Myocyte (in vitro differentiated cells): ENCODE results near the gene PEX19. TPM values are rescaled to one million over a fixed set of nuclear protein-coding genes. Genes with fewer than 3 reads are reported as not detected.
A peak's percentile ranks its signal among the peaks of the same experiment; 100 is the strongest.
"Not testable (repeated sequence)": the region's sequence is repeated elsewhere in the genome, so short reads cannot be mapped to it uniquely, and the experiment has no call there.

Experiments used
- DNase-seq: peaks from one replicate; pipeline ENCODE4 v3.0.0-alpha.2; 2012; ENCODE audit warnings: low read depth
- polyA plus RNA-seq: library from polyadenylated mRNA; unstranded; fragments of >200 nt; gene quantifications from one replicate; pipeline ENCODE4 v1.2.1, GENCODE V29; 2012; ENCODE audit warnings: missing spikeins
- total RNA-seq: library from RNA; depleted of rRNA; stranded (reverse); fragments of >200 nt; gene quantifications from 2 replicates; pipeline ENCODE4 v1.2.3, GENCODE V29; 2014

PEX19 gene, protein sequence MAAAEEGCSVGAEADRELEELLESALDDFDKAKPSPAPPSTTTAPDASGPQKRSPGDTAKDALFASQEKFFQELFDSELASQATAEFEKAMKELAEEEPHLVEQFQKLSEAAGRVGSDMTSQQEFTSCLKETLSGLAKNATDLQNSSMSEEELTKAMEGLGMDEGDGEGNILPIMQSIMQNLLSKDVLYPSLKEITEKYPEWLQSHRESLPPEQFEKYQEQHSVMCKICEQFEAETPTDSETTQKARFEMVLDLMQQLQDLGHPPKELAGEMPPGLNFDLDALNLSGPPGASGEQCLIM
- 67.5 and 85.1 TPM in 2 replicates for total RNA-seq
- polyA plus RNA-seq, result 73.9 TPM

- DNase-seq, result peak; percentile 92
Observed at GRCh38 chr1:160284782-160285344, at the start of gene PEX19. PEX19 (minus strand) TSS chr1:160285133; CDS start chr1:160285124, 9 bp downstream.

- no peak for DNase-seq
Observed at GRCh38 chr1:160332516-160332915, 47.6 kb upstream of the PEX19 start.

GRCh38 chr1:160330119-160330518, 45.2 kb upstream of the PEX19 start:
- DNase-seq, result no peak

DNA sequence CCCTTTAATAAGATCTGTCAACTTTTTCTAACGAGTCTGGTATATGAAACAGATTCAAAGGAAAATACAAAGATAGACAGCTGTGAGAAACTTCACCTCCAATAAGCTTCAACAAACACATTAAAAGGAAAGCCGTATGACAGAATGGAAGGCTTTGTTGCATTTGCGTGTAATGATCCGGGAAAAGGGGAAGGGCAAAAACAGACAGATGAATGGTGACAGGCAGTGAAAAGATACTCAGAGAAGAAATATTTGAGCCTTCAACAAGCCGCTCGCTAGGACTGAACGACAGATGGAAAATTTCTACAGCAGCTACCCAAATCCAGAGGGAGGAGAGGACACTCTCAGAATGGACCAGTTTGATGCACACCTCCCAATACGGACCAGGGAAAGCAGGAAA, 43.3 kb upstream of the PEX19 start:
- no peak for DNase-seq

DNA sequence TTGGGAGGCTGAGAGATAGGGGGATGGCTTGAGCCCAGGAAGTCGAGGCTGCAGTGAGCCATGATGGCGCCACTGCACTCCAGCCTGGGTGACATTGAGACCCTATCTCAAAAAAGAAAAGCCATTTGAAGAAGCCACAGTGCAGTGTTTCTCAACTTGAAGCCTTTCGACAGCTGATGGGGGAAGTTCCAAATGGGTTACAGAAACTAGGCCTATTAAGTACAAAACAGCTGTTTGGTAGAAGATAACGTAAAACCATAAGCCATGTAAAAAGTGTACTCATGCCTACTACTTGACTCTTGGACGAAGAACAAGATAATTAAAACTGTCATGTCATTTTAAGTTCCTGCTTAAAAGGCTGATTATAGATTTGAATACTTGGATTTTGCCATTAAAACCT, 41.5 kb upstream of the PEX19 start:
- peak; percentile 65 for DNase-seq

DNA sequence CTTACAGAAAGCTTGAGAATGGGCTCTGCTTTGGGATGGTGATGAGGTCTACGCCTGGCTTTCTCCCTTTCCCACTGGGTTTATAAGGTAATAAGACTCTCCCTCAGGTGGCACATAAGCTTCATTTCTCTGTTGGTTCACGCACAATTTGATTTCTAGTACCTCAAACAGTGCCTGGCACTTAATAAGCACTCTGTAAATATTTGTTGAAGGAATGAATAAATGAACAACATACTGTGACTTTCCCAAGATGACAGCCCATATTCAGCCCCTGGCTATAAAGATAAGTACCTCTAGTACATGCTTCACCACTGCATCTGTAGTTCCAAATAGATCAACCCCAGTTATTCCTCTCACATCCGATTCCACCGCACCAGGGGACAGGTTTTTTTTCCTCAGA, 40.3 kb upstream of the PEX19 start:
- DNase-seq, result no peak

GRCh38 chr1:160322831-160323230, 37.9 kb upstream of the PEX19 start:
- no peak for DNase-seq

GRCh38 chr1:160315359-160315758, 30.4 kb upstream of the PEX19 start:
- no peak for DNase-seq

DNA sequence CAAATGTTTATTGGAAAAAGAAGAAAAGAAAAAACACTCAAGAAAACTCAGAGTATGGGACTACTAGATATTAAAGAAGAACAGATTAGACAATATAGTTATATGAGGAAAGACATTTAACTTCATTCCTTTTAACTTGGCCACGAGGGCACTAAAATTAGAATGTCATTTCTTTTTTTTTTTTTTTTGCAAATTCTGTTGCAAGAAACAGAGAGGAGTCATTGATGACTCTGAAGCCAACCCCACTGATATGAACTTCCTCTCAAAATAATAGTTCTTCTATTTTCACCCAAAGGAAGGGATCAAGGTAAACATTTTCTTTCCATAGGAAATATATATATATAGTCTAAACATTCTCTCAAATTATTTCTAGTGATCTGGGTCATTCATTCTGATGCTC, 24.6 kb upstream of the PEX19 start:
- DNase-seq, result no peak

DNA sequence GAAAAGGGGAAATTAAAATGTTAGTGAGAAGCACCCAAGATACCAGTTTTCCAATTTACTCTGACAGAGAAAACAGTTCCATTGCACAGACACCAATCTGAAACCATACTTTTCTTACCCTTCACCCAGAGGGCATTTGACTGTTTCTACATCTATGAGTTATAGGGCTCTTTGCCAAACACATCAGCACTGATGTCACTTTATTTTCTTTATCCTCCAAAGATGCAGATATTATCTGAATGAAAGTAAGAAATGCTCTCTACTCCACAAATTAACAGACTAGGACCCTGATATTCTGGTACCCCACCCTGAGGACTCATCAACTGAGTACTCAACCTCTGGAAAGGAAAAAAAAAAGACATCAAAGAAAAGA, 24.2 kb upstream of the PEX19 start:
- no peak for DNase-seq

DNA sequence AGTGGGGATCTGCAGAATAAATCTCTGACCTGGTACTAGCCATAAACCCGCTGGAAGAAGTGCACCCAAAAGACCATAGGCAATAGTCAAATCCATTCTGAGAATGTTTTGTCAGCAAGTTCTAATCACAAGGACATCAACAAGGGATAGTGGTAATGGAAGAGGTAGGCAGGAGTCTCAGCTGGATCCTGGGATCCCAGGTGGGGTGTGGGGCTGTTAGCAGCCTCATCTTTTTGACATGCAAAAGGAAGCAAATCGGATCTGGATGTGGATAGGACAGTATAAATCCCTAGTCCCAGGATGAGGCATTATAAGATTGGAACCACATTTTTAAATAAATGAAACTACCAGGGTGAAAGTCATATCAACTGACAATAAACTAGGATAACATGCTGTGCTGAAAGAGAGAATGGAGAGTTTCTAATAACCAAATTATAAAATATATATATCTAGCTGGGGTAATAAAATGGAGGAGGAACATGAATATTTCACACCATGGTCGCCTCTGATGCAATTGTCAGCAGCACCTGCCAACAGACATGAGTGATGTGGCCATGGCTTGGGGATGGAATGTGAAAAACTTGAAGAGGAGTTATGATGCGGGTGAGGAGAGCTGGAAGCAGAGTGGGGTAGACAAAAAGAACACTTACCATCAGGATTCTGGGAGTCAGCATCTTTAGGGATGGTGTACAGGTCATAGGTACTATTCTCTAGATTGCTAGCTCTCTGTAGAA, 23.7 kb upstream of the PEX19 start:
- DNase-seq, result peak; percentile 40

- no peak for DNase-seq
Observed at GRCh38 chr1:160307118-160307791, 22.3 kb upstream of the PEX19 start.

- DNase-seq, result no peak
Observed at GRCh38 chr1:160300173-160300572, 15.2 kb upstream of the PEX19 start.

GRCh38 chr1:160296036-160296435, 11.1 kb upstream of the PEX19 start:
- DNase-seq, result no peak

GRCh38 chr1:160293020-160293968, 8.4 kb upstream of the PEX19 start:
- DNase-seq, result no peak

DNA sequence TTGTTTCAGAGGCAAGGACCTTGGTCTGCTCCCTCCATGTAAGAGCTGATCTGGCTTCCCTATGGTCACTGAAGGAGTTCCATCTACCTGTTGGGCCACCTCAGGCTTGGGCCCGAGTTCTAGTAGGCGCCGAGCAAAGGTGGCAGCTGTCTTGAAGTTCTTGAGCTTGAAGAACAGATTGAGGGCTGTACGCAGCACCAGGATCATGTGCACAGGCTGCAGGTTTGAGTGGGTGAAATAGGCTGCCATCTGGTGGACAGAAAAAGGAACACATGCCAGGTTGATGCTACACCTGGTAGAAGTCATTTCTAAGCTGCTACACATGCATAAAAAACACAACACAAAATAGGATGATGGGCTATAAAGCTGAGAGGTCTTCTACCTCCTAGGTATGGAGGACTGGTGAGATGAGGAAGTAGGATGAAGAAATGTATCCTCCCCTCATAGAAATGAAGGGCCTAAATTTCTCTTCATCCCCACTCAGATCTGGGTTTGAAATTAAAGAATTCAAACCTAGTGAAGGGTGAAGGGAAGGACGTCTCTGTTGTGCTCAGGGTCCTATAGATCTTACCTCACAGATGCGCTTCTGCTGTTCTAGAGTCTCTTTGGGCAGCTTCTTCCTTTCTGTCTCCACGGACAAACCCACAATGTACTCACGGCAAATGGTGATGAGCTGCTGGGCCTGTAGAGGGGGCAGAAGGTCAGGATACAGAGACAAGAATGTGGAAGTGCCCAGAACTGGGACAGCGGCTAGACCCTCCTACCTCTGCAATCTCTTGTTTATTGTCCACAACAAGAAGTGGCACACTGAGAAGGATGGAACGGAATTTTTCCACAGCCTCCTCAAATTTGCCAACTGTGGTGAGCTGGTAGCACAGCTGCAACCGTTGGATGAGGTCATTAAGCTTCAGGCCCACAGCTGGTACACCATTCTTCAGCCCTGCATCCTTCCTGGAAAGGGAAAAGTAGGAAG, 6.6 kb upstream of the PEX19 start:
- DNase-seq, result peak; percentile 91

GRCh38 chr1:160287769-160288168, 2.8 kb upstream of the PEX19 start:
- DNase-seq, result not testable (repeated sequence)

- no peak for DNase-seq
Observed at GRCh38 chr1:160285506-160285905, 573 bp upstream of the PEX19 start.

DNA sequence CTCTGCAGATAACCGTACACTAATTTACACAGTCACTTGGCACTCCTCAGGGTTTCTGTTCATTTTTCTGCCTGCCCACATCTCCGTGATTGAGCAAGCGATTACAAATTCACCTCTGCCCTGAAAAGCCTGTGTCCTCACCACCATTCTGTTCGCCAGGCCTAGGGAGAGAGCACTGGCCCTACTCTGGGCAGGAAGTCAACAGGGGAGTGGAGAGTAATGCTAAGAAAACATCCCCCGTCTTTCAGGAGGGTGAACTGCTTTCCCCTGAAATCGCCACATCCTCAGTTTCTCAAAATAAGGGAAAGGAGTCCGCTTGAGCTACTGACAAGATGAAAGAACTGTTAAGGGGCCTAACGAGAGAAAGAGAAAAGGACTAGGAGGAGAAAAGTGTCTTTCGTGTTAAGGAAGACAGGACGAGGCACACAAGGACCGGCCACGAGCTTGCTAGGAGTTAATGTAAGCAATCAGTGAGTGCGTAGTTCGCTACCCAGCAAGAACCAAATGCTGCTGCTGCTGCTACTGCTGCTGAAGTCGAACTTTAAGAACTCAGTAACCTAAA, 632 bp downstream of the PEX19 start:
- DNase-seq, result peak; percentile 29
